HG03159 (cell line): ENCODE data around the gene SOWAHA.

Experiments
- ATAC-seq: cut with Tn5 transposase; IDR thresholded peaks from one replicate; pipeline ENCODE4 v1.9.1; 2021; ENCODE audit warnings: mild to moderate bottlenecking, moderate library complexity; ENCODE audit not compliant: unreplicated experiment

The SOWAHA gene

DNA sequence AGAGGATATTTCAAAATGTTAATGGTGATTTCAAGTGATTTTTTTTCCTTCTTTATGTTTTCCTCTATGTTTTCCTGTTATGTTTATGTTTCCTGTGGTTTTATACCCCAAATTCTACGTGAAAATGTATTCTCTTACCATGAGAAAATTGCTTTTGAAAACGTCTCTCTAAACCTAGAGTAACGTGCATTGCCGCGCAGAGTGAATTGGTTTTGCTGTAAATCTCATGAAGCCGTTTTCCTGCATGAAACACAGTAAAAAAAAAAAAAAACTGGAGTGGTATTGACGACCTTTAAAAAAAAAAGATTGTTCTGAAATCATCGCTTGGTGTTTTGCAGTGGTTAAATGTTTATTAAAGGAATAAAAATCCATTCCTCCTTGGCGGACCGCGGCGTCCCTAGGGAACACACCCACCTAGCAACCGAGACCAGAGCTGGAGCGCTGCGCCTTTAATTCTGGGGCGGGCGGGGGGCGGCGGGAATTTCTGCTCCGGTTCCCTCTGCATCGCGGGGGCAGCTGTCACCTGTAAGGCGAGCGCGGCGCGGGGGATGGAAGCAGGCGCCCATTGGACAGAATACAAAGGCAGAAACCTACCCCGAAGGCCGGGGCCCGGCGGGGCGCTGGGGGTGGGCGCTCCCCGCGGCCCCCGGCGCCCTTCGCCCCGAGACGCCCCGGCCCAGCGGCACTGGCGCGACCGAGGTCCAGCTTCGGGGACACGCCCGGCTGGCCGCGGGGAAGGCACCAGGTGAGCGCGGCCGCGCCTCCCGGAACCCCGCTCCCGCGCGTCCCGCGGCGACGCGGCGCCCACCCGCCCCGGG is at the start of gene SOWAHA:
TSS of gene SOWAHA (plus strand) at position 522 of the 818 bp plus-strand sequence. CDS start 320 bp downstream, outside the sequence.
- no peak for ATAC-seq

DNA sequence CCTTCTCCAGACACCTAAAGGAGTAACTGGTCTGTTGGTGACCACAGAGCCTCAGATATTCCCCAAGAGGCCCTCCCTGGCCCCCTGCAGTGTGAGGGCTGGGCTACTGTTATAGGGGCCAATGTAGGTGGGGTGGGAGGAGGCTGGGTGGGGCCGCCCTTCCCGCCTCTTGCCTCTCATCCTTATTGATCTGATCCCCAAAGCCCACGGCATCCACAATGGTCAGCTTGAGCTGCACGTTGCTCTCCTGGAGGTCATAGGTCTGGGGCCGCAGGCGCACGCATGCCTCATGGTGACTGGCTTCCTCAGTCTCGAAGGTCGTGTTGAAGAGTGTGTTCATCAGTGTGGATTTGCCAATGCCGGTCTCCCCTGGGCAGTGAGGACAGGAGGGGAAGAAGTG is 49.1 kb upstream of the SOWAHA start:
- no peak for ATAC-seq

DNA sequence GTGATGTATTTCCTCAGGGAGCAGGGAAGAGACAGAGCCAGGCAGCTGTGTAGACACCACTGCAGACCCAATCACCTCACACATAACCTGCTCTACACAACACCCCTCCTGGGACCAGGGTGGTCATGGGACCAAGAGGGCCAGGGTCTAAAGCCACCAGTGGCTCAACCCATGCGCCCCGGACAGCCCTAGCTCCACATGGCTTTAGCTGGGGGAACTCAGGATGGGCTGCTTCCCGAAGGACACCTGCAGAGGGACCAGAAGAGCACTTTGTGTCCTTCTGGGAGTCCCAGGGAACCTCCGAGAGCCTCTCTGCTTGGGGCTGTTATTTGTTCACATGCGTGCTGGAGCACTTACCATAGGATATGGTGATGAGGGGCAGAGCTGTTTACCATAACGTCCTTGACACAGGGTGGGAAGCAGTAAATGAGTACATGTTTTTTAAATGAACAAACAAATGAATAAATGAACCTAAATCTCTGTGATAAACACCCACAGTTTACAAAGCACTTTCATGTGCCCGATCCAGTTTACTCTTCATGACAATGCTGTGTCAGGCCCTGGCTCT is 48.3 kb upstream of the SOWAHA start:
- no peak for ATAC-seq

DNA sequence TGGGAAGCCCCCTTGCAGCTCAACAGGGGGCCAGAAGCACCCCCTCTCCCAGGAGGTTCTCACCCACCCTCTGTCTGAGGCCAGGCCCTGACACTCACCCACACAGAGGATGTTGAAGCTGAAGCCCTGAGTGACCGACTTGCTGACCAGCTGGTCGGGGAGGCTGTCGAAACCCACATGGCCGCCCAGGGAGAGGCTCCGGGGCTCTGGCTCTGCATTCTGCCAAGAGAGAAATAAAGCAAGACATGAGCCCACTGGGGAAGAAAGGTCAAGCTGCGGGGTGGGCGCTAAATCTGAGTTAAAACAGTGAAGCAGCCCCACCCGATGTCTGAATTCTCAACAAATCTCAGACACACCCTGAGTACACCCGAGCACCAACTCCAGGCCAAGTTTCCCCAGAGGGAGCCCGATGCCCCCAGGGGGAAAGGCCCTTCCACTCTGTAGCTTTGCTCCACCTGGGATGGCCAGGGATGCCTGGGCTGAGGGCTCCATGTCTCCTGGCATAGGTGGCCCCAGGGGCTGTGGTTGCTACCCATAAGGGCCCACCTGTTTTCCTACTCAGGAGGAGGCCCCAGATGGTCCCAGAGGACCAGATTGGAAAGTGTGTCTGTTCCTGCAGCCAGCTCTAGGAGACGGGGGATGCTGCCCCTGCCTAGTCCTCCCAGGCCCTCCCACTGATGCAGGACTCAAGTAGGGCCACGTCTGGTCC is 47.6 kb upstream of the SOWAHA start:
- no peak for ATAC-seq

DNA sequence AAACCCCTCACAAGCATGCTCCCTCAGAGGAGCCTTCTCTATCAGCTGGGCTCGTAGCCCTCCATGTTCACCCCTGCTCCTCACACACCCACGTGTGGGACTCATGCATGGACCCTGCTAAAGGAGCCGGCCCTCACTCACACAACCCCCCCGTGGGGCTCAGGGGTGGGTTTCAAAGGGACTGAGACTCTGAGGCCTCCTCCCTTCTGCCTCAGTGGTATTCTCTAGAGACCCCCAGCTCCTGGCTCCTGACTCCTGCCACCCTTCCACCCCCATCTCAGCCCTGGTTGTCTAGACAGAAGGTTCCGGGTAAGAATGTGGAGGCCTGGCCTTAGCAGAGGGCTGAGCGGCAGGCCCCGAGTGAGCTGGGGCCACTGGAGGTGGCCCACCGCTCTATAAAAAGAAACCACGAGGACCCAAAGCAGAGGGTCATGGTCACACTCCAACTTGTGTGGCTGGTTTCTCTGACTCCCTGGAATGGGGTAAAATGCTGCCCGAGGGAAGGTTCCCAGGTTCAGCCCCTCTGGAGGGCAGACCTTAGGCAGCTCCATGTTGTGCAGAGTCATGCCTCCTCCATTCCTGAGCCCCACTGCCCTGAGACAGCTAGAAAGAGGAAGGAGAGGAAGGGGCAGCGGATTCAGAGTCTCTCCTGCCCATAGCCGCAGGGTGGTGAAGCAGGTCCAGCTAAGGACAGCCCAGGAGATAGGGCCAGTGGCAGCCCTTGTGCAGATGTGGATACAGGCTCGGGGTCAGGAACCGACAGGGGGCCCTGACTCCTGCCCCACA is 46.9 kb upstream of the SOWAHA start:
- no peak for ATAC-seq

DNA sequence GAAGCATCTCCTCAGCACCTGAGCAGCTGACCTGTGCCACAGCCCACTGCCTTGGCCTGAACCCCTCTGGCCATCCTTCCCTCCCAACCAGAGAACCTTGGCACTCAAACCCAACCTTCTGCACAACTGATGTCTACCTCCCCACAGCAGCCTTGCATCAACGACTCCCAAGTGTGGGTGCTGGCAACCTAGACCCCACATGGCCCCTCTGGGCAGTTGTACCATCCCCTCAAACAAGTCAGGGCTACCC is 46.4 kb upstream of the SOWAHA start:
- ATAC-seq = no peak

DNA sequence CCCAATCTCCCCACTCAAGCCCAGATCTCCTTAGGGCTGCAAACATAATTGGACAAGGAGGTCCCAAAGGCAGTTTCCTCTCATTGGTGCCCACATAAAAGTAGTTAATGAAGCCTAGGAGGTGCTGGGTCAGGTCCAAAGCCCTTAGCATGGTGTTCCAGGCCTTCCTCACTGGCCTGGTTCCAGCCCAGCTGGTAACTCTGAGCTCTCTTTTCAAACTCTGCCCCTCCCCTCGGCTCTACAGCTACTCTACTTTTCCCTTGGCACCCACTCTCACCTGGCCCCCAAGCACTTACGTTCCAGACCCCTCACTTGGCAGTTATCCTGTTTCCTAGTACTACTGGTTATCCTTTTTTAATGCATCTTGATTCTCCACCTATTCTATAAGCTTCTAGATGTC is 46.0 kb upstream of the SOWAHA start:
- no peak for ATAC-seq

DNA sequence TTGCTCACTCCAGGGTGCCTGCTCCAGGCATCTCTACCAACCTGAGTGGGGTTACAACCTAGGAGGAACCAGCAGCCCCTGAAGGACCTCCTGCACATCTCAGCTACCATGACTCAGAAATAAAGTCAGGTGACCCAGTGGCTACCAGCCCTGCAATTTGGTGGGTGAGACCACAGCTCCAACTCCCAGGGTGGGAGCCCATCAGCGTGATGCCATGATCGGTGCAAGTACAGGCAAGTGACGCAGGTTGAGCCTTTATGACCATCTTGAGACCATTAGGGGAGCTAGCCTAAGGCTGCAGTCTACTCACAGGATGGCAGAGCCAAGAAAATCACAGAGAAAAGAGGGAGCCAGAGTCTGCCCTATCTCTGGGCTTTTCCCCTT is 44.6 kb upstream of the SOWAHA start:
- no peak for ATAC-seq

DNA sequence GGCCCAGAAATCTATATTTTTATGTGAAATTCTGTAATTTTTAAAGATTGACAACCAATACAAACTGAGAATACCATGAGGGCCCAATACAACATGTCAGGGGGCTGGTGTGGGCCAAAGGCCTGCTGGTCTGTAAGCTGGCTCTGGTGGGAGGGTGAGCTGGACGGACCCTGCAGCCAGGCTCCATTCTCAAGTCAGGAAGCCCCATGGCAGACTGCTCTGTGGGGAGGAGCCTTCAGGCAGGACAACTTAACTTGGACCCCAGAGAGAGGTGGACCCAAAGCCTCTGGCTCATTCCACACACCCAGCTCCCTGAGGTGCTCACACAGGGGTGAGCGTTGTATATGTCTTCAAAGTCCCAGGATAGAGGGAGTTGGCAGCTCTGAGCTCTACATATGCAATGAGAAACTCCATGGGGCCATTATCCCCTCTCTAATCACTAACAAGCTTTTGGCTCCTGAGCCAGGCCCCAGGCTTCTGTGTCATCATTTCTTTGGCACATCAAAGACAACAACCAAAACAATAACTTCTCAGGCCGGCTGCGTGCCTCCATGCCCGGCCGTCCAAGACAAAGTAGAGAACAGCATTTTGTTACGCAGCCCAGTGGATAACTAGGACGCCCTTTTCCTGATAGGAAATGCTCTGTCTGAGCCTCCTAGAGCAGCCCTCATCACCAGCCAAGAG is 42.5 kb upstream of the SOWAHA start:
- ATAC-seq = no peak

DNA sequence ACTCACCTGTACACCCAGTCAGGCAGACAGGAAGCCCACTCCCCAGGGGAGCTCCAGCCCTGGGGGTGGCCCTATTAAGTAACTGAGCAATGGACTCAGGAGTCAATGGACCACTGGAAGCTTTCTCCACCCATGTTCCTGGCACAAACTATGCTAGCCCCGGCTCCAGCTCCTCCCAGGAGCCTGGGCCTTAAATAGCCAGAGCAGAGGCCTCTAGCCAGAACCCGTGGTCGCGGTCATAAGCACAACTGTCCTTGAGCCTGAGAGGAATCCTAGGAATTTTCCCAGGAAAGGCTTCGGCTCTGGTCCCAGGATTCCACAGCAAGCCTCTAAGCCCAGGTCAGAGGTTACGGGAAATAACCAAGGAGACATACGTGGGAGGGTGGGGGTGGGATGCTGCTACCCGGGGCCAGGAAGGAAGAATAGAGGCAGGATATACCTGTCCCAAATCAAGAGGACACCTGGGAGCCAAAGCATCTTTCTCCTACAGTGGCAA is 41.6 kb upstream of the SOWAHA start:
- no peak for ATAC-seq

DNA sequence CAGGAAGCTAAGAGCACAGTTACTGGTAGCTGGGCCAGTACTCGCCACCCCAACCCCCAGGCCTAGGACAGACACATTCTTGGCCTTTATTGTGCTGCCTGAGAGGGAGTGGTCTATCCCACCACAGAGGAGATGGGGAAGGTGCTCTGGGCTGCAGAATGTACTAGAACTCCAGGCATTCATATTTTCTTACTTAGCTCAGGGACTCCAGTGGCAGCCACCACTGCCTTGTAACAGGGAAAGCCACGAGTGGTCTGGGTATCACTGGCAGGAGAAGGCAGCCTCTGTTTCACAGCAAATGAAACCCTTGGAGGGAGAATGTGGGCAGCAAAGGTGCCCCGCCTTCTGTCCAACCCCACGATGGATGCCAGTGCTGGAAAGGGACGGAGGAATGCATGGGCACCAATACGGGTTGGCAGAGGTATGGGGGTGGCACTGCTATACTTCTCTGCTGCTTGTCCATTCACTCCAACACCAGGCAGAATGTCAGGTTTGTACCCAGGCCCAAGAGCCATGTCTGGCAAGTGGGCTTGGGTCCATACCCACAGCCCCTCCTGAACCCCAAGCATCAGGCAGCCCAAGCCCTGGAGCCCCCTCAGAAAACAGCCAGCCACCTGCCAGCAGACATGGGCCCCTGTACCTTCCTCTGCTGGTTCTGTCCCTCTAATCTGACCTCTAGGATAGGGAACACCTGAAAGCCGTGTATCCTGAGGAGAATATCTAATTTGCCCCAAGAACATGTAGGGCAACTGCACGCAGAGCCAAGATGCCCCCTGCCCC is 40.6 kb upstream of the SOWAHA start:
- ATAC-seq = no peak

DNA sequence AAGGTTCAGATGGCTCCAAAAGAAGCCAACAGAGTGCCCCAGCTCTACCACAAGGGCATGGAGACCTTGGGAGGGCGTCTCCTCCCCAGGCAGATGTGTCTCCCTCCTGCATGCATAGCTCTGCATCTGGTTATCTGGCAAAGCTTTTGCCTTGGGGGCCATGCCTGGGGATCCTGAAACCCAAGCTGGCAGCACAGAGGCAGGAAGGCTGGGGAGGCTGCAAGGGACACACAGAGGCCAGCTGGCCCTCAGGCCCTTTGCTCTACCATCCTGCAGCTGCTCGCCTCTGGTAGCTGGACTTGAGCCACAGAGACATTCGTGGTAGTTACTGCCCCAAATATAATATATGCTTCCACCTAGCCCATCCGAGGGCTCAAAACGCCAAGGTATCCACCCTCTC is 40.0 kb upstream of the SOWAHA start:
- no peak for ATAC-seq

DNA sequence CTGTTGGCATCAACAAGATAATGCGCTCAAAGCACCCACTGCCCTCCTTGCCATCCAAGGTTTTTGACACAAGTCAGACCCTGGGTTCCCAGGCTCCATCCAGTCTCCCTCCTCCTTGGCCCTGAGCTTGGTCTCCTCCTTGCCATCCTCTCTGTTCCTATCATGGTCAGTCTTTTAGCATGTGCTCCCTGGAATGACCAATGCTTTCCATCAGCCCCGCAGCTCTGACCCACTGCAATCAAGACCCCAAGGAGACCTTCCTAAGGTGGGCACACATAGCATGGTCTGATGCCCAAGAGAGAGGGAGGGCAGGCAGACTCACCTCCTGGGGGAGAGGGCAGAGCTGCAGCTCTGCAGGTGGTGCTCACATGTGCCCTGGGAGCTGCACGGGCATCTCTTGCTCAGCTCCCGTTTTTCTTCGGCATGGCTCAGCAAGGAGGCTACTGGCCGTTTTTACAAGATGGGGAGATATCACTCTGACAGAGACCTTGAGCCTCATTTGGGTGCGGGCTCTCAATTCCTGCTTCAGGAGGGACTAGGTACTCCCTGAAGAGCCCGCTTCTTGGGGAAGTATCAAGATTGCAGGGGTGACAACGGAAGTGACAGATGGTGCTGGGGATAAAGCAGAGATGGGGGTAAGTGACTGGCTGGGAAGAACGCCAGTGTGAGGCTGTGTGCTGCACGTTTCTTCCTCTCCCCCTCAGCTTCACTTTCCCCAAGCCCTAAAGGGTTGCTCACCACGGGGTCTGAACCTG is 39.3 kb upstream of the SOWAHA start:
- no peak for ATAC-seq

DNA sequence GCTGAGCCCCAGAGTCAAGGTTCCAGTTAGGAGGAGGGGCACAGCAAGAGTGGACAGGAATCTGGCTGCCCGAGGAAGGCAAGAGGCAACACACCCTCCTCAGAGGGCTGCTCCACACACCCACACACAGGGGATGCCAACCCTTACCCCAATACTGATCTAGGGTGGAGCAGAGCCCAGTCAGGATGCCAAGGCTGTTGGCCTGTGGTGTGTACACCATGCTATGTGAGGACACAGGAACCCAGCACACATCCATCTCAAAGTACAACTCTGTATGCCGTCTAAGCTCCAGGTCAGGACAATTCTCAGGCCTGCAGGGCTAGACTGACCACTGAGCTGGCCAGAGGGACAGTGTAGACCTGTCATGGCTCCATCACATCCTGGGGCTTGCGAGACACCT is 38.7 kb upstream of the SOWAHA start:
- no peak for ATAC-seq

DNA sequence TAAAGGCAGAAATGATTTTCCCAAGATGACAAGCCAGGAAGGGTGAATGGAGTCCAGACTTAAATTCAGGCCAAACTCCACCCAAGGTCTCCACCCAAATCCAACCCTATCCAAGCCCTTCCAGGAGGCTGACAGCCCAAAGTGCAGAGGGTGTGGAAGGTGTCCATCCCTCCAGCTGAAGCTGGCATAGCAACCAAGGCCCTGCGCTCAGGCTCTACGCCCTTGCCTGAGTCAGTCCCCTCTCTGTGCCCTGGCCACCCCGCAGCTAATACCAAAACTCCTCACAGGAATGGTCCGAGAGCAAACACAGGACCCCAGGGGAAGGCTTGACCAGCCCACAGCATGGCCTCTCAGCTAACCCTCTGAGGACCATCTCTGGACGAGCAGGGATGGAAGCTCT is 38.2 kb upstream of the SOWAHA start:
- ATAC-seq = no peak

DNA sequence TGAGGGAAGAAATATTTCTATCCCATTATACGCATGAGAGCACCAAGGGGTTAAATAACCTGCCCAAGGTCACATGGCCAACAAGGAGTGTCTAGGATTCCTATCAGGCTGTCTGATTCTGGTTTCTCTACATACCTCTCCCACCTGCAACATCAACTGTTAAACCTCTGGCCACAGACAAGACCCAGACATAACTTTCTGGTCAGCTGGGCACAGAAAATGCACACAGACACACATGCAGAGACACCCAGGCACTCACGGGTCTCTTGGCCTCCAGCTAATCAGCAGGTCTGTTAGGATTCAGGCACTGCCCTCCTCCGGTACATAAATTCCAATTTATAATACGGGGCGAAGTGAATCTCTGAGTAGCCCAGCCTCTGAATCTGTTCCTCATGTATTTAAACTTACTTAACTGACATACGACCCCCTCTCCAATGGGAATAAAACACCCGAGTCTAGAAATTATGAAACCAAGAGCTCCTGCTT is 37.6 kb upstream of the SOWAHA start:
- ATAC-seq = no peak

DNA sequence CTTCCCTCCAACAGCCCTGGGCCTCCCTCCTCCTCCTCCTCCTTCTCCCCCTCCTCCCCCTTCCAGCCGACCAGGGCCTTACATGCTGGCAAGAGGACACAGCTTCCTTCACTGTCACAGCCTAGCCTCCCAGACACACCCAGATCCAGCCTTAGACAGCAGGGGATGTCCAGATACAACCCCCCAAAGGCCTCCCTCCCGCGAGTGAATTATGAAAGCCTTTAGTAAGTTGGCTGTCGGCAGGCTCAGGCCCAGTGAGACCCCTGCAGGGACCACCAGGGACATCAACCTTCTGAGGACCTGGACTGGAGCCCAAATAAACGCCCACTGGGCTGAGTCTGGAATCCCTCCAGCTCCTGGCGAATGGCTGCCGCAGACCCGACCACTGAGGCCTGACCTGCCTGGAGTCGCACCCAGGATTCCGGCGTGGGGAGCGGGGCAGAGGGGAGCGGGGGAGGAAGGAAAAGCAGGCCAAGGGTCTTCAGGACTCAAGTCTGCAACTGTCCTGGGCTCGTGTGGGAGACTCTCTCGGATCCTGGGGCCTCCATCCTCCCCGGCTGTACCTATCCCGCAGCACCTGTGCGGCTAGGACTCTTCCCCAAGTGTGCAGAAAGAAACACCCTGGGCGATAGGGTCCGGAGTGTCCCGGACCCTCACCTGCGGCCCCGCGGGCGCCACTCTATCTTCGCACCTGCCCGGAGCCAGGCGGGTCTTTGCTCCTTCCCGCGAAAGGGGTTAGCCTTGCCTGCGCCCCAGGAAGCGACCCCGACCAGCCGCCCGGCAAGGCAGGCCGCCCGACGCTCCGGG is 36.8 kb upstream of the SOWAHA start:
- ATAC-seq = peak; percentile 24

DNA sequence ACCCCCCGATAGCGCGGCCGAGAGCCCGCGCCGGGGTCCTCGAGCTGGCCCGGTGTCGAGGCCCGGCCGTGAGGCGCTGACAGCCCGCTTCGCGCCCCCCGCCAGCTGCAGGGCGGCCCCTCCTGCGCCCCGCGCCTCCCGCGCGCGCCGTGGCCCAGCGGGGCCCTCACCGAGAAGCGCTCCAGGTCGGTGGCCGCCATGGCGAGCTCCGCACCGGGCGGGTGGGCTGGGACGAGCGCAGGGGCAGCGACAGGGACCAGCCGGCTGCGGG is 36.2 kb upstream of the SOWAHA start:
- peak; percentile 41 for ATAC-seq
